Endothelial cell of umbilical vein (primary cell): Measurements from ENCODE around the gene SPANXN4.

ENCODE experiments used
- CTCF ChIP-seq, 2 donors: IDR thresholded peaks; 1 replicate in 1 of 2; 2 replicates in 1 of 2; pipeline ENCODE4 v1.5.1; 2011; ENCODE audit warnings: low read length in 2 of 2, mild to moderate bottlenecking in 2 of 2, moderate library complexity in 2 of 2, control low read depth in 1 of 2, inconsistent platforms in 1 of 2, low read depth in 1 of 2; ENCODE audit not compliant: insufficient read depth in 1 of 2; ENCODE audit errors: extremely low read depth in 1 of 2
- EZH2 ChIP-seq: IDR thresholded peaks from 2 replicates; pipeline ENCODE4 v1.6.1; 2012; ENCODE audit warnings: borderline replicate concordance, low read depth, mild to moderate bottlenecking, moderate library complexity, low read length, inconsistent platforms; ENCODE audit not compliant: severe bottlenecking
- FOS ChIP-seq: IDR thresholded peaks from 2 replicates; pipeline ENCODE4 v1.6.1; 2011; ENCODE audit warnings: mild to moderate bottlenecking, low read length, moderate library complexity, borderline replicate concordance; ENCODE audit not compliant: insufficient read depth
- MAX ChIP-seq: IDR thresholded peaks from 2 replicates; pipeline ENCODE4 v1.6.1; 2011; ENCODE audit not compliant: insufficient read depth, insufficient read length
- POLR2A ChIP-seq: IDR thresholded peaks from 2 replicates; pipeline ENCODE4 v1.6.1; 2012; ENCODE audit warnings: low read depth, mild to moderate bottlenecking, control low read depth, low read length
- POLR2AphosphoS5 ChIP-seq: IDR thresholded peaks from 2 replicates; pipeline ENCODE4 v1.6.1; 2012; ENCODE audit warnings: low read depth, mild to moderate bottlenecking, control low read depth, low read length, moderate library complexity; ENCODE audit not compliant: insufficient read depth

- TF ChIP-seq POLR2AphosphoS5 (no peak), CTCF (IDR thresholded peaks at IDR 0.05; ENCODE audit: extremely low read depth in 1 of 2, insufficient read depth in 1 of 2, low read depth in 1 of 2, low read length in 2 of 2) (no peak), FOS (no peak), POLR2A (no peak), EZH2 (no peak), MAX (no peak)
Measured at GRCh38 chrX:143081231-143081630, 55.5 kb downstream of the SPANXN4 start.
